ENCODE data around the gene CCDC136.

Gene CCDC136

DNA sequence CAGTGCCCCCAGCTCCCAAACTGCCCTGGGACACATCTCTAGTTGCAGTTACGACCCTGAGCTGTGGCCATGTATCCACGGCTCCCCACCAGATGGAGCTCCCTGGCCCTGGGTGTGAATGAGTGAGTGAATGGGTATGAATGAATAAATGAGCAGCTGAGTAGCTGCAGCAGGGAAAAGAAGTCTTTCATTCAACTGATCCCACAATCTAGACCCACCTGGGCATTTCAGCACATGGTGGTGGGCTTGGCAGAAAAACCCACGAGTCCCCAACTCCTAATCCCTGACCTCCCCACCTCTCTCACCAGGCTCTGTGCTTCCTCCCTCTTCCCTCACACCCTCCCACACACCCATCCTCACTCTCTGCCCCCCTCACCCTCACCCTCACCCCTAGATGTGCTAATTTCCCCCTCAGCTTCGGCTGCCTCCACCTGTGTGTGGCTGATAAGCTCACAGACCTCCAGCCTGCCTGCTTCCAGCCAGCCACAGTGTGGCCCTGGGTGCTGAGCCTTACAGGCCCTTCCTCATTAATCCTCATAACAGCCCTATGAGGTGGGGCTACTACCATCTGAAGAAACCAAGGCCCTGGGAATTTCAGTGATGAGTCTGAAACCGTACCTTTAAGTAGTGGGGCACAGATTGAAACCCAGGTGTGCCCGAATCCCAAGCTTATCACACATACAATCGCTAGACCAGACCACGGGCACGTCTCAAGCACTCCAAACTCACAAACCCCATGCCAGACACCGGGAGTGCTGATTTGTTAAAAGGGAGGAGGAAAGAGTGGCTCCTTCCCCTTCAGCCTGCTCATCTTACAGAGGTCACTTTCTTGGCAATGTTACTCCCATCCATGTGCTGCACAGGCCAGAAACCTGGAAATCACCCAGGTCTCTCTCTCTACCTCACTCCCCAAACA lies 68.6 kb downstream of the CCDC136 start:
- in situ Hi-C loops (cut with MboI; ENCODE audit: low sequenced_read_pairs) = no loop called here

DNA sequence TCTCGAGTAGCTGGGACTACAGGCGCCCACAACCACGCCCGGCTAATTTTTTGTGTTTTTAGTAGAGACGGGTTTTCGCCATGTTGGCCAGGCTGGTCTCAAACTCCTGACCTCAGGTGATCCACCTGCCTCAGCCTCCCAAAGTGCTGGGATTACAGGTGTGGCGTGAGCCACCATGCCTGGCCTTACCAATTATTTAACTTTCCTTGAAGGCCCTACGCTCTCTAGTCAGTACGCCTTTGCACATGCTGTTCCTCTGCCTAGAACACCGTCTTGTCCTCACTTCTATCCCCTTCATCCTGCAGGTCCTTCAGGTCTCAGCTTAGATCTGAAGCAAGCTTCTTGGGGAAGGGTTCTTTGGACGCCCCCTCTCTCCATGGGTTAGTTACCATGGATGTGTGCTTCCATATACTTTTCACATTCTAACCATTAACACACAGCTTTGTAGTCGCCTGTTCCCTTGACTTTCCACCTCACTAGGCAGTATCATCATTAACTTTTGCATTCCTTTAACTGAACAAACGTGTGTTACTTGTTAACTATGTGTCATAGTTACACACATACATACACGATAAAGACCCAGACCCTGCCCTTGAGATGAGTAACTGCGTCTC lies 70.3 kb downstream of the CCDC136 start:
- in situ Hi-C loops (cut with MboI; ENCODE audit: low sequenced_read_pairs) = no loop called here

DNA sequence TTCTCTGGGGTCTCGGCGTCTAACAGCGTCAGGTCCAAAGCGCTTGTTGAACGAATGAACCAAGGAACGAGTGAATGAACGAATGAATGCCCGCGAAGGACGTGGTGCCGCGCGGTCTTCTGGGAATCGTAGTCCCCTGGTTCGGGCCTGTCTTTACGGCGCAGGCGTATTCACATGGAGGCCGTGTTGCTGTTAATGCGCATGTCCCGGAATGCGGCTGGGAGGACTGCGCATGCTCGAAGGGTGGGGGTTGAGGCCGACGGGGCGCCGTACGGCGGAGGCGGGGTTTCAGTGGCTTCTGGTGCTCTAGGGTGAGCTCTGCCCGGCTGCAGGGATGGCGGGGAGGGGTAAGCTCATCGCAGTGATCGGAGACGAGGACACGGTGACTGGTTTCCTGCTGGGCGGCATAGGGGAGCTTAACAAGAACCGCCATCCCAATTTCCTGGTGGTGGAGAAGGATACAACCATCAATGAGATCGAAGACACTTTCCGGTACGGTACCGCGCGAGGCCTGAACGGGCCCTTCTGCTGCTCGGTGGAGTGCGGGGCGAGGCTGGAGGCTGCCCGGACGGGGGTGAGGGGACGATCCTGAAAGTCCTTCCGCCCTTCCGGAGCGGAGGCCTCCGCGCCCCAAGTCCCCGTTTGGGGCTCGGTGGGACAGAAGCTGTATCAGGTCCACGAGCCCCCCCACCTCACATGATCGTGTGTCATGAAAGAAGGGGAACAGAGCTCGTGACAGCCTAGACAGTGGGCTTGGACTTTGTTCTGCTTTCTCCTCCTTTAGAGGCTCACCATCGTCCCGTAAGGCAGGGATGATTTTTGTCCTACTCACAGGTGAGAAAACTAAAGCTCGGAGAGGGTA lies 71.0 kb downstream of the CCDC136 start, which contains the start of gene ATP6V1F:
ATP6V1F (plus strand) TSS at position 286 of the 862 bp plus-strand sequence; CDS start at position 335, 49 bp downstream.
- in situ Hi-C loops (cut with MboI; ENCODE audit: low sequenced_read_pairs) = no loop called here

DNA sequence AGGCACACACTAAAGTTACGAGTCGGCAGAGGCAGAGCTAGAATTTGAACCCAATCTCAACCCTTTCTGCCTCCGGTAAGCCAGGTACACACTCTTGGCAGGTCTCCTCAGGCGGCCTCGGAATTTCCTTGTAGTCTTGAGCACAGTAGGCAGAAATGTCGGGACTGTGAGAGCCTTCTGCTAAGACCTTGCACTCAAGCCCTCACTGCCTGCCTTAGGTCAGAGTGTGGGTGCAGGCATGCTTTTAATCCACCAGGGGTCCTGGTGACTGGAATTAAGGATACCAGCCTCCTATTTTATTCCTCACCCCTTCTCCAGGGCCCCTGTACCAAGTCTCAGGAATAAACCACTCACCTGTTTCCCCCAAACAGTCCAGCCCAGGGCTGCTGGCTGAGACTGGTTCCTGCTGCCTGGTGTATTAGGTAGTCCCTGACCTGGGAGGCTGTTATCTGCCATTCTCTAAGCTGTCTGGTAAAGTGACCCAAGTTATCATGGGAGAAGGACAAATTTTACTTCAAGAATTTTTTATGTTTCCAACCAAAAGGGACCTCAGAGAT lies 71.7 kb downstream of the CCDC136 start:
- in situ Hi-C loops (cut with MboI; ENCODE audit: low sequenced_read_pairs) = no loop called here

DNA sequence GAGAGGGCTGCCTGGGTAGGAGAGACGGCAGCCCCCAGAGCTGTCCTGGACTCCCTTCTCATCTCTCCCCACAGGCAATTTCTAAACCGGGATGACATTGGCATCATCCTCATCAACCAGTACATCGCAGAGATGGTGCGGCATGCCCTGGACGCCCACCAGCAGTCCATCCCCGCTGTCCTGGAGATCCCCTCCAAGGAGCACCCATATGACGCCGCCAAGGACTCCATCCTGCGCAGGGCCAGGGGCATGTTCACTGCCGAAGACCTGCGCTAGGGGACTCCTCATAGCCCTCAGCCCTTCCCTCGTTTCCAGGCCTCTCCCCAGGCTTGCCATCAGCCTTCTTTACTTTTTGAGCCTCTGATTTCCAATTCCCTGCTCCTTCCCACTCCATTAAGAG lies 73.5 kb downstream of the CCDC136 start:
- in situ Hi-C loops (cut with MboI; ENCODE audit: low sequenced_read_pairs) = no loop called here

DNA sequence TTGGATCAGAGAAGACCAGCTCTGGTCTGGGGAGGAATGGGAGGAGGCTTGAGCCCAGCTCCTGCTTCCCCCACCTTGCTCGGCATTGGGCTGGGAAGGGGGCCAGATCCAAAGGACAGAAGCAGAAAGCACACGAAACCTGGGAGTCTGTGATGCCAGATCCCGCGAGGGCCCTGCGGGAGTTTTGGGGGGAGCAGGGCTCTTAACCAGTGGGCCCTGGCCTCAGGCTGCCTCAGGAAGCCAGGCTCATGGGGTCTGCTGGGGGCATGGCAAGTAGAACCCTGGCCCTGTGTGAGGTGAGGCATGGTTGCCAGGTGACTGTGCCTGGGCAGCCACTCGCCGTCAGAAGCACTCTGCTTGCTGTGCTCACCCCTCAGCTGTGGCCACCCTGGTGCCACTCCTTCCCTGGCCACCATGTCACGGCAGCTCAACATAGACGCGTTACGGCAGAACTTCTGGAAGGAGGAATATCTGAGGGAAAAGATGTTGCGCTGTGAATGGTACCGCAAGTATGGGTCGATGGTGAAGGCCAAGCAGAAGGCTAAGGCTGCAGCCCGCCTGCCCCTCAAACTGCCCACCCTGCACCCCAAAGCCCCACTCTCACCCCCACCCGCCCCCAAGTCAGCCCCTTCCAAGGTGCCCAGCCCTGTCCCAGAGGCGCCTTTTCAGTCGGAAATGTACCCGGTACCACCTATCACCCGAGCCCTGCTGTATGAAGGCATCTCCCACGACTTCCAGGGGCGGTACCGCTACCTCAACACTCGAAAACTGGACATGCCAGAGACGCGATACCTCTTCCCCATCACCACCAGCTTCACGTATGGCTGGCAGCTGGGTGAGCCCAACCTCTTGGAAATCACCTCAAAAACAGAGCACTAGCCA lies 74.5 kb downstream of the CCDC136 start:
- in situ Hi-C loops (cut with MboI; ENCODE audit: low sequenced_read_pairs) = no loop called here

DNA sequence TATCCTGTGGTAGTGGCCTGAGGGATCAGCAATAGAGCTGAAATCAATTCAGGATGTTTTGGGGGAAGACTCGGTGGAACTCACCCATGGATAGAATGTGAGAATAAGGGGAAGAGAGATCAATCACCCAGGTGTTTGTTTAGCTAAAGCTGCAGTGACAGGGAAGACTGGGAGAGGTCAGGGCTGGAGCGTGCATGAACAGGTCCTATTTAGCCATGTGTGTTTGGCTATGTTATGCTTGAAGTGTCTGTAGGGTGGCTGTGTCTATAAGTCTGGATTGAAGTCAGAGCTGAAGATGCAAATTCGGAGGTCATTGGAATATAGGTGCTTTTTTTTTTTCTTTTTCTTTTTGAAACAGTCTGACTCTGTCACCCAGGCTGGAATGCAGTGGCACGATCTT lies 75.5 kb downstream of the CCDC136 start:
- in situ Hi-C loops (cut with MboI; ENCODE audit: low sequenced_read_pairs) = no loop called here

DNA sequence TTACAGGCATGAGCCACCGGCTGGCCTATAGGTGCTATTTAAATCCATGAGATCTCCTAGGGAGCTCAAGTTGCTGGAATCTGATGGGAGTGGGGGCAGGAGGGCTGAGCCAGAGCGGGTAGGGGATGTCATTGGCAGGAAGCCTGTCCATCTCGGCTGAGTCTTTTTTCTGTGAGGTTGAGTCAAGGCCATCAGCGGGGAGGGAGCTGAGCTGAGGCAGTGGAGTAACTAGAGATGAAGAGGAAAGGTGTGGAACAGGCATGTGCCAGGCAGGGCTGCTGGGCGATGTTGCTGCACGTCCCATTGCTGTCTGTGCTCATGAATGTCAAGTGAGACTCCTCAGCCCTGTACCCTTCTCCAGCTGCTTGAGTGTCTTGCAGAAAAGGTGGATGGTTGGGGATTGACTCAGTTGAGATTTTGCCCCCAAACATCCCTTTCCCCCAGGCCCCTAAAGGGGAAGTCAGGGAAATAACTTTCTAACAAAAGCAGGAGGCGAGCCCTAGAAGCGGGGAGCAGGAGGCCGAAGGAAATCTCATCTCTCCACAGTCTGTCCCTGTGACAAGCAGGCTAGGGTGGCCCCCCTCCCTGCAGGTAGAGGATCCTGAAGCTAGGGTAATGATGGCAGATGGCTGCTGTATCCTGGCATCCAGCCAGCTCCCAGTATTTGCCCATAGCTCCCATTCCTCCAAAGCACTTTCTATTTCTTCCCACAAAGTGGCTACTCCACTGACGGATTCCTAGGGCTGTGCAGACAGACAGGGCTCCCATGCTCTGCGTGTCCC lies 76.3 kb downstream of the CCDC136 start:
- in situ Hi-C loops (cut with MboI; ENCODE audit: low sequenced_read_pairs) = no loop called here

DNA sequence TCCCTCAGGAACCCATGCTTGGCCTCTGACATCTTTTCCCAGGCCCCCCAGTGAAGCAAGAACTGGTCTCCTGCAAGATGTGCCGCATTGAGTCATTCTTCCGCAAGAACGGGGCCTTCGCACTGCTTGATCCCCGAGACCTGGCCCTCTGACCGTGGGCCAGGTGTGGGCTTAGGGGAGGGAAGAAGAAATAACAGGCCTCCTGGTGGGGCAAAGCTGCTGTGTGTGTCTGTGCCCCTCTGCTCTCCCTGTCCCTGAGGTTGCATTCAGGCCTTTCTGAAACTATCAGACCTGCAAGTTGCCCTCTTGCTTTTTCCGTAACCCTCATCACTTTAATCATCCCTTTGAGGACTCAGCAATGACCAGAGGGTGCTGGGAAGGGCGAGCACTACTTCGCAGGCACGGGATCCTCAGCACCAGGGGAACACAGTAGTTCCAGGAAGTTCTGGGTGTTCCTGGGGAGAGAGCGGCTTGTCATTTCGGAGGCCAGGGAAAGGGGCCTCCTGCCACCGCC lies 76.9 kb downstream of the CCDC136 start:
- in situ Hi-C loops (cut with MboI; ENCODE audit: low sequenced_read_pairs) = no loop called here

DNA sequence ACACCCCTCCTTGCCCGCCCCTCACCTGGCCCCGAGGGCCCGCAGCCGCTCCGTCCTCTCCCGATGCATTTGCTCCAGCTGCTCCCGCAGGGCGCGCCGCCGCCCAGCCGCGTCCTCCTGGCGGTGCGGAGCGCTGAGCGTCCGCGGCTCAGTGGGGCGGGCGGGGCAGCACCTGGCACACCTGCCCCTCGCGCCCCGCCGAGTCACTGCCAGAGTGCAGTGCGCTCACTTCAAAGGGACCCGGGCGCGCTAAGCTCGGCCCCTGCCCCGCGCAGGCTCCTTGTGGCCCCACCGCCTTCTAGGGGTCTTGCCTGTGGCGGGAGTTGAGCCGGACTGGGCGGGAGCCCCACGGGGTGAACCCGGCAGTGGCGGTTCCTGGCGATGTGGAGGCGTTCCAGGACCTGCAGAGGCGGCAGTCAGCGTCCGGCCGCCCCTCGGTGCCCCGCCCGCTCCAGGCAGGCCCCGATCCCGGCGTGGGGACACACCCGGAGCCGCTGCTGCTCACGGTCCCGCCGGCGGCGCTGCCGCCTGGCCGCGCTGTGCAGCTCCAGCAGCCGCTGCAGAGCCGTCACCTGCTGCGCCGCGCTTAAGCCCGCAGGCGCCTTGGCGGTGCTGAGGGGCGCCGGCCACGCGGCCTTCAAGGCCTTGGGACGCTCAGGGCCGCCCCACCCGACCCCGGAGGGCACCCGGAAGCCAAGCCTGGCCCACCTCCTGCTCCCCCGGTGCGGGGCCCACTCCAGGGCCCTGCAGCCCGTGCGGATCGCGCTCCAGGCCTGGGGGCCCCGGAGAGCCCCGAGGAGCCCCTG lies 77.6 kb downstream of the CCDC136 start:
- in situ Hi-C loops (cut with MboI; ENCODE audit: low sequenced_read_pairs) = no loop called here

DNA sequence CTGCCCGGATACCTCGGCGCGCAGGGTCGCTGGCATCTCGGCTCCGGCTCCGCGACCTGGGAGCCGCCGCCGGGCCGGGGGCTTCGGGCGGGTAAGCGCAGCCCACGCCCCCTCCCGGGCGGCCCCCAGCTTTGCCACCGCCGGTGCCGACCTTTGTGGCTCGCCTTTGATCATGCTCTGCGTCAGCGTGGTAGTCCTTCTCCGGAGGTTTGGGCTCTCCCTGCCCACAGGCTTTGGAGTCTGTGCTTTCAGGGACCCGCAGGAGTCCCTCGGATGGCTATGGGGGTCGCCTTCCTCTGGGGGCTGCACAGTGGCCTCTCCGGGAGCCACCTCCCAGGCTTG lies 78.1 kb downstream of the CCDC136 start:
- in situ Hi-C loops (cut with MboI; ENCODE audit: low sequenced_read_pairs) = no loop called here

DNA sequence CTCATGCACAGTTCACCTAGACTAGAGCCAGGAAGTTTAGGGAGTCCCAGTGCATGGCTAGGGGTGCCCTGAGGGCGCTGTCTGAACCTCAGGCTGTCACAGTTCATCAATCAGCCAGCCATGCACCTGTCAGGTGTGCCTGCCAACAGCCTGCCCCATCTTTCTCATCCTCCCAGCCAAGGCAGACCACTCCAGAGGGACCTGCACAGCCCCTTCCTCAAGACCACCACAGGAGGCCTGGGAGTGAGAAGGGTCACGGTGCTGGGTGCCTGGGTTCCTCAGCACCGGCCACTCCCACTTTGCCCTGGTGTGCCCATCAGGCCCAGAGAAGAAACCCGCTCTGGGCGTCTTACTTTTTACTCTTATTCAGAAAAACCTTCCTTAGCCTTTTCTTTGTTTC lies 79.3 kb downstream of the CCDC136 start:
- in situ Hi-C loops (cut with MboI; ENCODE audit: low sequenced_read_pairs) = no loop called here

Data from HL-60/S4 treated with phorbol 12-myristate 13-acetate at 8.2 ng/mL for 4 days and 3 days (cell line).